Measurements from ENCODE around the gene CD302.
"Not testable (repeated sequence)": the region's sequence is repeated elsewhere in the genome, so short reads cannot be mapped to it uniquely, and the experiment has no call there.

Gene CD302, protein sequence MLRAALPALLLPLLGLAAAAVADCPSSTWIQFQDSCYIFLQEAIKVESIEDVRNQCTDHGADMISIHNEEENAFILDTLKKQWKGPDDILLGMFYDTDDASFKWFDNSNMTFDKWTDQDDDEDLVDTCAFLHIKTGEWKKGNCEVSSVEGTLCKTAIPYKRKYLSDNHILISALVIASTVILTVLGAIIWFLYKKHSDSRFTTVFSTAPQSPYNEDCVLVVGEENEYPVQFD

DNA sequence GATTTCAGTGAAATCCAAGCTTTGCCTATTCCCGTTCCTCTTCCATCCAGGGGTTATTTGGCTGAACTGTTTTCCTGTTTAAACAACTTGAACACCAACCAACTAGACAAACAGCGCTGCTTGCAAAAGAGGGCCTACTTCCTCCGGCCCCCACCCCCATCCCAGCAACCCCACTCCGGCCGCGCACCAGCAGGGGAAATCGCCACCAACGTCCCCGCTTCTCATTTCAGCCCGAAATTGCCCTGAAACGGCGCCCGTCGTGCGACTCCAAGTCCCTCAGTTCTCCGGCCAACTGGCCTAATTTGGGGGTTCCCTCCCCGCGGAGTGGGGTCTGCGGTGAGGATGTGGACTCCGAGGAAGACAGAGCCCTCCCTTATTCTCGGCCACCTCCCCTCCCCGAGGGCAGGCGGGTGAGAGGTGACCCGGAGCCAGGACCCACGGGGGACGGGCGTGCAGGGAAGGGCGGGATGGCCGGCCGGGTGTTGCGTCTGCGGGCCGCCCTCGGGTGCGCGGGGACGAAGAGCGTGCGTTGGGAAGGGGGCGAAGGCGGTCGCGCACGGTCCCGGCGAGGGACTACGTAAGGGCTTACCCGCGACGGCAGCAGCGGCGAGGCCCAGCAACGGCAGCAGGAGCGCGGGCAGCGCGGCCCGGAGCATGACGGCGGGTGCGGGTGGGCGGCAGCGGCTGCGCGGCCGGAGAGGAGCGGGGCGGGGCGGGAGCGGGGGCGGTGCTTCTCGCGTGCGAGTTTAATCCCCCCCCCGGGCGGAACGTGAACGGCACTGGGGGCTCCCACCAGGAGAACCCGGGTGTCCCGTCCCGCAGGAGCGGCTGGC is at the start of gene CD302:
TSS of gene CD302 (minus strand) at position 666 of the 833 bp plus-strand sequence. CDS start at position 656, 10 bp downstream.
- DNase-seq: no peak

- DNase-seq: no peak
Measured at GRCh38 chr2:159846564-159846963, 48.6 kb upstream of the CD302 start.

DNA sequence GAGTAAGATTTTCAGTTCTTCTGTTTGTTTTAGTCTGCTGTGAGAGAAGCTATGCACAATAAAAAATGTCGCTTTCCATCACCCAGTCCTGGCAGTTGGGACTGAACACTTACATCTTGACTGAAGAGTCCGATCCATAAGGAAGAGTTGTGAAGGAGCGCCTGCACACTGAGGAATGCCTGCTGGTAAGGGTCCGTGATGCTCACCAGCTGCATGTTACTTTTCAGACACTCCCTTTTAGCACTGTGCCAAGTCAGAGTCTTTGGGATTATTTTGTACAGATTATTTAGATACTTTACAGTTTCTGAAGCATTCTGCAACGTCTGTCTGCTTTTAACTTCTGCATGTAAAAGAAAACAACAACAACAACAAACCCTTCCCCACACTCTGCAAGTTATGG is 42.6 kb upstream of the CD302 start:
- DNase-seq: no peak

DNA sequence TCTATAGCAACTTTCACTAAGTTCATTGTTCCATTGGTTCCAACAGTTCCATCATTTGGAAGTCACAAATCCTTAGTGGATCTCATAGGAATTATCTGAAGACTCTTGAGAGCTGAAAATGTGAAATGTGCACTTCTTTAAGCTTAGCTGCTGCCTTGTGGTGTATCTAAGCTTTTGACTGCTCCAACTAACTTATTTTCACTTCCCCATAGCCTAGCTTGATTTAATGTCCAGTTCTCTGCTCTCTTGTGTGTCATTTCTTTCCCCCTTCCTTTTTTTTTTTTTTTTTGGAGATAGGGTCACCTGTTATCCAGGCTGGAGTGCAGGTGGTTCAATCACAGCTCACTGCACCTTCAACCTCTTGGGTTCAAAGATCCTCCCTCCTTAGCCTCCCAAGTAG is 34.9 kb upstream of the CD302 start:
- DNase-seq: no peak

- DNase-seq: no peak
Measured at GRCh38 chr2:159832026-159832425, 34.0 kb upstream of the CD302 start.

DNA sequence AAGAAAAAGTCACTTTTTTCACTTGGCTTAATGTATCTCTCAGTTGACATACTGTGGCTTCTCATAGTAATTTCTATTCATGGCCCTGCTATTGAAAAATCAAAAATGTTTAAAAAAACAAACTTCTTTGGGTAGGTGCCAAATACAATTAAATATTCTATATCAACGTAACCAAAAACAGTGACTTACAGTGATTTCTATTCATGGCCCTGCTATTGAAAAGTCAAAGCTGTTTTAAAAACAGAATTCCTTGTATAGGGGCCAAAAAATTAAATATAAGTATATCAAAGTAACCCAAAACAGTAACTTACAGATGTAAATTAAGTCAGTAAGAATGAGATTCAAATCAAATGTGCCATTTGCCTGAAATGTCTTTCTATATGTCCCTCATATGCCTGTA is 31.4 kb upstream of the CD302 start:
- no peak for DNase-seq

DNA sequence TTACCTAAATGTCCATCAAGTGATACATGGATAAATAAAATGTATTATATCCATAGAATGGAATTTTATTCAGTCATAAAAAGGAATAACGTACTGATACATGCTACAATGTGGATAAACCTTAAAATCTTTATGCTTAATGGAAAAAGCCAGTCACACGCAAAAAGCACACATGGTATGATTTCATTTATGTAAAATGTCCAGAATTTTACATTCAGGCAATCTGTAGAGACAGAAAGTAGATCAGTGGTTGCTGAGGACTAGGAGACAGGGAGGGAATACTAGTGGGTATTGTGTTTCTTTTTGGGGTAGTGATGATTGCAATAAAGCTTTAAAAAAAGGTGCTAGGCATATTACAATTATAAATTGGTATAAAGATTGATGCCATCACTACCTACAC is 30.7 kb upstream of the CD302 start:
- DNase-seq: no peak

DNA sequence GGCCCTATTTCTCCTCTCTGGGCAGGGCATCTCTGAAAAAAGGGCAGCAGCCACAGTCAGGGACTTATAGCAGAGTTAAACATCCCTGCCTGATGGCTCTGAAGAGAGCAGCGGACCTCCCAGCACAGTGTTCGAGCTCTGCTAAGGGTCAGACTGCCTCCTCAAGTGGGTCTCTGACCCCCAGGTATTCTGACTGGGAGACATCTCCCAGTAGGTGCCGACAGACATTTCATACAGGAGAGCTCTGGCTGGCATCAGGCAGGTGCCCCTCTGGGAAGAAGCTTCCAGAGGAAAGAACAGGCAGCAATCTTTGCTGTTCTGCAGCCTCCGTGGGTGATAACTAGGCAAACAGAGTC is 24.4 kb upstream of the CD302 start:
- DNase-seq: not testable (repeated sequence)

DNA sequence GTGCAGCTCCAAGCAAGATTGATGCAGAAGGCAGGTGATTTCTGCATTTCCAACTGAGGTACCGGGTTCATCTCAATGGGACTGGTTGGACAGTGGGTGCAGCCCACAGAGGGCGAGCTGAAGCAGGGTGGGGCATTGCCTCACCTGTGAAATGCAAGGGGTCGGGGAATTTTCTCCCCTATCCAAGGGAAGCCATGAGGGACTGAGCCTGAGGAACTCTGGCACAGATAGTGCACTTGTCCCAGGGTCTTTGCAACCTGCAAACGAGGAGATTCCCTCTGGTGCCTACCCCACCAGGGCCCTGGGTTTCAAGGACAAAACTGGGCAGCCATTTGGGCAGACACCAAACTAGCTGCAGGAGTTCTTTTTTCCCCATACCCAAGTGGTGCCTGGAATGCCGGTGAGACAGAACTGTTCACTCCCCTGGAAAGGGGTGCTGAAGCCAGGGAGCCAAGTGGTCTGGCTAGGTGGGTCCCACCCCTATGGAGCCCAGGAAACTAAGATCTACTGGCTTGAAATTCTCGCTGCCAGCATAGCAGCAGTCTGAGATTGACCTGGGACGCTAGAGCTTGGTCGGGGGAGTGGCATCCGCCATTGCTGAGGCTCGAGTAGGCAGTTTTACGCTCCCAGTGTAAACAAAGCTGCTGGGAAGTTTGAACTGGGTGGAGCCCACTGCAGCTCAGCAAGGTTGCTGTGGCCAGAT is 23.9 kb upstream of the CD302 start:
- not testable (repeated sequence) for DNase-seq

- DNase-seq: no peak
Measured at GRCh38 chr2:159818940-159819339, 20.9 kb upstream of the CD302 start.

DNA sequence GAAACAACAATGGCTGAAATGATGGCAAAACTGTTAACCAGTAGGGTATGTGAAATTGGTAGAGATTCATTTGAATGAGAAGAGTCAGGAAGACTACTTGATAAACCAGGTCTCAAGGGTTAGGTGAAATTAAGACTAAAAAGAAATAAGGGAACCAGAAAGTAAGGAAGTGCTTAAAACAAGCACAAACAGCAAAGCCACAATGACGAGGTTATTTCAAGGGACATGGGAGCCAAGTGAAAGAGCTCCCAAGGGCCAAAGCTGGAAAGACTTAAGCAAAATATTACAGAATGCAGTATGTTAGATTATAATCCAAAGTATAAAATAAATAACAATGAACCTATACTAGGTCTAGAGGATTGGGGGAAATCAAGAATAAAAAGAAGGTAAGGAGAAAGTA is 19.3 kb upstream of the CD302 start:
- DNase-seq: no peak

GRCh38 chr2:159811232-159811631 is 13.2 kb upstream of the CD302 start:
- DNase-seq: no peak

DNA sequence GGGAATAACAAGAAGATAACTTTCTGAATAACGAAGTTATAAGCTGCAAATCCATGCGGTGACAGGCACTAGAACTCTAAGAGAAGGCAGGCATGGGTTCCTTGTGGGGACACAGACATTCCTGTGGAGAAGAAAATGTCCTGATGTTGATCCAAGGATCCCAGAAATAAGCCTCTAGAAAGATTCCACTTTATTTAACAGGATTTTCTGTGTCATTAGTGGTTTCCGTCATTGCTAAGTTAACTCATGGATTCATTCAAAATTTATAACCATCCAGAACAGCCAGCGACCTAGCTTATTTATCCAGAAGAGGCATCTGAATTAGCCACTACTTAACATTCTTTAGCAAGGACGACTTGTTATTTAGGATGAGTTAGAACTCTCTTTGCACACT is 10.0 kb upstream of the CD302 start:
- DNase-seq: no peak

DNA sequence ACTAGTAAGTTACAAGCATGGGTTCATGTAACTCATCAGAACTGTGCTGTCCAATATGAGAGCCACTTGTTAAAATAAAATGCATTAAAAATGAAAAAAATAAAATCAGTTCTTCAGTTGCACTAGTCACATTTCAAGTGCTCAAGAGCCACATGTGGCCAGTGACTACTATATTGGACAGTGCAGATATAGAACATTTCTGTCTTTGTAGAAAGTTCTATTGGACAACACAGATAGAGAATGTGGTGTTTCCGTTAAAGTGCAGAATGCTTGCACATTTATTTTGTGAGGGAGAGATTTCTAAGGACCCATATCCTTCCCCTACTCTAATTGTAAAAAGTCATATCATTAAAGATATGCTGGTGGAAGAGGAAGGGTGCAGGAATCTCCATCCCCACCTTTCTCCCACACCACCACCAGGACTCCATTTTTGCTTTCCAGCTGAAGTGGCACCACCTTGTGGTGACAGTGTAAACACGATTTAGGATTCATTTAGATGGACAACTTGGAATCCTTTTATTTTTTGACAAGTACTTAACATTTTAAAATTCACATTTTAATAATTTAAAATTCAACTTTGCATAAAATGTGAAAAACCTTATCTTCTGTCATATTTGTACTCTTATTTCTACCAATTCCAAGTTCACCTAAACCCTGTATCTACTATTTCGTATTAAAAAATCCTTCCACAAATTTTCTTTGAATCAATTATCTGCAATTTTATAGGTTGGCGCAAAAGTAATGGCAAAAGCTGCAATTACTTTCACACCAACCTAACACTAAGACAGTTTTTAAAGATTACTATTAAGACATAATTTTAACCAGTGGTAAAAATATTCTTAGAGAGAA is 9.4 kb upstream of the CD302 start:
- DNase-seq: peak; percentile 5

DNA sequence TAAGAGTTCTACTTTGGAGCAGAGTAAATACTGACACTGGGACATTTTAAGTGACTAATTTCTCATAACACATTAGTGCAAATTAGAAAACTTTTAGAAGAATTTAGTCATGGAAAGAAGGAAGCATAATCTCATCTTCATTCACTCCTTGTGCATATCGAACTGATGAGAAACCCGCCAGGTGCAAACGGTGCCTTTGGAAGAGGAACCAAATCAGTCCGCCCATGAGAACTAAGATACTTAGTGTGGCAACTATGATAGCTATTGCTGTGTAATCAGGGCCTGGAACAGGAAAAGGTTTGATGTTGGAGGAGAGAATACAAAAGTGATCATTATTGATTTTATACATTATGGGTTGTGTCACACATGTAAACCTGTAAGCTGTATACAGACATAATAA is 6.9 kb upstream of the CD302 start:
- no peak for DNase-seq

- DNase-seq: no peak
Measured at GRCh38 chr2:159803235-159803962, 5.4 kb upstream of the CD302 start.

GRCh38 chr2:159802673-159803072 is 4.7 kb upstream of the CD302 start:
- DNase-seq: no peak

GRCh38 chr2:159799833-159800232 is 1.8 kb upstream of the CD302 start:
- DNase-seq: no peak

- DNase-seq: no peak
Measured at GRCh38 chr2:159798376-159798725, 343 bp upstream of the CD302 start.

DNA sequence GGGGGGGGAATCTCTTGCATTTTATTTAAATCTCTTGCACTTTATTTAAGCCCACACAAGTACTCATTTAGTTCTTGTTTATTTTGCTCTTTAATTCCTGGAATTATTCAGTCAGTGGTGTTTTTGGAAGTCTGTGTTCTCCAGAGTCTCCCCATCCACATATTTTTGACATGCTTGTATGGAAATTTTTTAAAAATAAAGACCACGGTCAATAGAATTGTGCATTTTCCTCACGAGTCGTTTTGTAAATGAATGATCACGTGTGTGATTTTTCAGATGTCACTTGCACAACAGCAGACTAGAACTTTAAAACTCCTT is 824 bp downstream of the CD302 start:
- DNase-seq: no peak

DNA sequence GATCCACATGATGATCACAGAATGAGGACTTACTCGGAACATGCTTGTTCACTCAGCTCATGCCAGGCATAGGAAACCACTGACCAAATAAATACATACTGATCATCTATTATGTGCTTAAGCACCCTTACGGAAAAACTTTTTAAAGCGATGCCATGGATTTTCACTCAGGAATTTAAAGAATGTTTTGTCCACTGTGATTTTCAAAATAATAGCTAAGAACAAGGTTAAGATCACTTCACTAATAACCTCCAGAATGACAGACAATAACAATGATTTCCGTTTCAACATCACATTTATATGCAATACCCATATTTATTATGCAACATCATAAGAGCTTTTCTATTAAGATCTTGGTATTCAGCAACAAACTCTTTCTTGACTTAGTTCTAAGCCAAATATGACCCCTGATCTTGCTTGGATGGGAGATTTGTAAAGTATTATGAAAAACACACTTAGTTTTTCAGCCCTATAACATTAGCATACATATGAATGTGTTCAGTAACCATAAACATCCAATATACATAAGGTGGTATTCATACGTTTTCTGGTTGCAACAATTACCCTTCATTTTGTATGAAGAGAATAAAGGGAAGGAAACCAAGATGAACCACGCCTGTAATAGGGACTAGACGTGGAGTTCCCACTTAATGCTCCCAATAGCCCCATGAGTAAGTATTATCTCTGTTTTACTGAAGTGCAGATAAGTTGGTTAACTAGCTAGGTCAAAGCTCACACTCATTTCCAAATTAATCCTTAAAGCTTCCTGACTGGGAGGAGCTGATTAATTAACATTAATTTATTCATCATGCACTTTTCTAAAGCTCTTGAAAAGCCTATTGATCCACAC is 1.9 kb downstream of the CD302 start:
- no peak for DNase-seq

DNA sequence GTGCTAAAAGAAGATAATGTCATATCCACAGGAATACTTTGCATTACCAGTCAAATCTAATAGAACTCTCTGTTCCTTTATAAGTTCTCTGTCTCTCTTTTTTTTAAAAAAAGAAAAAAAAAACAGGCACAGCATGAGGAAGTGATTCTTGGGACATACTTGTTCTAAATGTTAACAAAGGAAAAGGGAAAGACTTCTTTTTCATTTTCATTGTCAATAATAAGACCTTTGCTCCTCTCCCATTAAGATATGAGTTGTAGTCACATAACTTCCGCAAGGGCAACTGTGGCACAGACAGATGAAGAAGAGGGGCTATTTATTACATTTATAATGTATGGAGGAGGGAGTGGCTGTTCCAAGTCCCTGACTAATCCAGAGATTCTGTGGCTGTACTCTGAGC is 4.7 kb downstream of the CD302 start:
- DNase-seq: no peak
